ENCODE data around the gene FARS2.

Gene FARS2

GRCh38 chr6:5326022-5326641, 64.8 kb downstream of the FARS2 start:
- FAIRE-seq, result no peak

GRCh38 chr6:5328800-5329199, 67.5 kb downstream of the FARS2 start:
- no peak for FAIRE-seq

GRCh38 chr6:5331845-5332442, 70.6 kb downstream of the FARS2 start:
- no peak for FAIRE-seq

- FAIRE-seq, result no peak
These were observed 72.3 kb downstream of the FARS2 start for GRCh38 chr6:5333658-5334057.

- no peak for FAIRE-seq
These were observed 73.0 kb downstream of the FARS2 start for GRCh38 chr6:5334341-5334740.

GRCh38 chr6:5335020-5335419, 73.7 kb downstream of the FARS2 start:
- FAIRE-seq, result no peak

- FAIRE-seq, result no peak
These were observed 76.3 kb downstream of the FARS2 start for GRCh38 chr6:5337573-5337972.

GRCh38 chr6:5338177-5338960, 77.1 kb downstream of the FARS2 start:
- no peak for FAIRE-seq

- no peak for FAIRE-seq
These were observed 78.5 kb downstream of the FARS2 start for GRCh38 chr6:5339786-5340185.

GRCh38 chr6:5341845-5342244, 80.5 kb downstream of the FARS2 start:
- FAIRE-seq, result no peak

- no peak for FAIRE-seq
These were observed 82.7 kb downstream of the FARS2 start for GRCh38 chr6:5343998-5344397.

GRCh38 chr6:5345324-5345723, 84.0 kb downstream of the FARS2 start:
- FAIRE-seq, result no peak

- no peak for FAIRE-seq
These were observed 90.4 kb downstream of the FARS2 start for GRCh38 chr6:5351552-5352210.

GRCh38 chr6:5353971-5354370, 92.7 kb downstream of the FARS2 start:
- FAIRE-seq, result no peak

GRCh38 chr6:5357486-5357885, 96.2 kb downstream of the FARS2 start:
- no peak for FAIRE-seq

GRCh38 chr6:5359417-5359816, 98.1 kb downstream of the FARS2 start:
- FAIRE-seq, result no peak

GRCh38 chr6:5361396-5361795, 100.1 kb downstream of the FARS2 start:
- no peak for FAIRE-seq

GRCh38 chr6:5365436-5366195, 104.3 kb downstream of the FARS2 start:
- FAIRE-seq, result no peak

GRCh38 chr6:5366941-5367340, 105.6 kb downstream of the FARS2 start:
- no peak for FAIRE-seq

GRCh38 chr6:5367510-5367909, 106.2 kb downstream of the FARS2 start:
- no peak for FAIRE-seq

- FAIRE-seq, result no peak
These were observed 112.1 kb downstream of the FARS2 start for GRCh38 chr6:5373430-5373829.

GRCh38 chr6:5378331-5378730, 117.0 kb downstream of the FARS2 start:
- FAIRE-seq, result no peak

Data from colon (tissue), 2 donors.